ENCODE data around the gene ARMC6. TPM values are rescaled to one million over a fixed set of nuclear protein-coding genes. Genes with fewer than 3 reads are reported as not detected.

Gene ARMC6
- total RNA-seq, 3 donors from 2014 or later: 20.3 to 29.5 (median 27.7) TPM

DNA sequence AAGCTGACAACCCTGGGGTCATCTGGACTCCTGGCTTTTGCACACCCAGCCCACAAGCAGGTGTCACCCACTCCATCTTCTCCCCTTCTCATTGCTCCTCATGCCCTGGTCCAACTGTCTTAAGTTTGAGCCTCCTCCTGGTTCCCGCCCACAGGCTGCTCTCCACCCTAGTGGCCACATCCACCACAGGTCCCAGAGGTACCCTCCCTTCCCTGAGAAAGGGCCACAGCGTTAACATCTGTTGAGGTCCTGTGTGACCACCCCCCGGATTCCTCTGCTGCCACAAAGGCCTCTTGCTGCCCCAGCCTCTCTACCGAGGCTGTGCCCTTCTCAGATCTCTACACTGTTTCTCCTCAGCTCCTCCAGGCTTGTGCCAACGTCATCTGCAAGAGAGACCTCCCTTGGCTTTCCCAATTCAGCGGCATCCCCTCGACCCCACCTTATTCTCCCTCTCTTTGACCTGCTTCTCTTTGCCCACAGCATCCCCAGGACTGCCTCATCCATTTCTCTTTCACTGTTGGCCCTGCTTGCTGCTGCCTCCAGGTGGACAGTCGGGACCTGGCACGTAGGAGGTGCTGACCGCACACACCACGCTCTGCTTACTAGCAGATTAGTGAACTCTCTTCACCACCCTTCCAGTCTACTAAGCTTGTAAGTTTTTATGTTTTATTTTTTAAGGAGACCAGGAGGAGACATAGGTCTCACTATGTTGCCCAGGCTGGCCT lies 33.3 kb upstream of the ARMC6 start:
- H3K4me3 ChIP-seq: no peak overlapping the region
- H3K27me3 ChIP-seq: no peaks in the 10 kb centered on the region
- no peaks in the 10 kb centered on the region for H3K4me1 ChIP-seq
- TF ChIP-seq POLR2A (IDR thresholded peaks at IDR 0.05): no peak
- TF ChIP-seq, protein P1, sequence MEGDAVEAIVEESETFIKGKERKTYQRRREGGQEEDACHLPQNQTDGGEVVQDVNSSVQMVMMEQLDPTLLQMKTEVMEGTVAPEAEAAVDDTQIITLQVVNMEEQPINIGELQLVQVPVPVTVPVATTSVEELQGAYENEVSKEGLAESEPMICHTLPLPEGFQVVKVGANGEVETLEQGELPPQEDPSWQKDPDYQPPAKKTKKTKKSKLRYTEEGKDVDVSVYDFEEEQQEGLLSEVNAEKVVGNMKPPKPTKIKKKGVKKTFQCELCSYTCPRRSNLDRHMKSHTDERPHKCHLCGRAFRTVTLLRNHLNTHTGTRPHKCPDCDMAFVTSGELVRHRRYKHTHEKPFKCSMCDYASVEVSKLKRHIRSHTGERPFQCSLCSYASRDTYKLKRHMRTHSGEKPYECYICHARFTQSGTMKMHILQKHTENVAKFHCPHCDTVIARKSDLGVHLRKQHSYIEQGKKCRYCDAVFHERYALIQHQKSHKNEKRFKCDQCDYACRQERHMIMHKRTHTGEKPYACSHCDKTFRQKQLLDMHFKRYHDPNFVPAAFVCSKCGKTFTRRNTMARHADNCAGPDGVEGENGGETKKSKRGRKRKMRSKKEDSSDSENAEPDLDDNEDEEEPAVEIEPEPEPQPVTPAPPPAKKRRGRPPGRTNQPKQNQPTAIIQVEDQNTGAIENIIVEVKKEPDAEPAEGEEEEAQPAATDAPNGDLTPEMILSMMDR (IDR thresholded peaks at IDR 0.05): peak in 1 of 3 donors; percentile 29
- no peaks in the 10 kb centered on the region for H3K9me3 ChIP-seq
- intact Hi-C loops (cut with DNase I; ENCODE audit: low total_unique reads): no loop called here
- no peaks in the 10 kb centered on the region for H3K36me3 ChIP-seq
- no peak overlapping the region for H3K27ac ChIP-seq
- no peak for DNase-seq (ENCODE audit: low spot score in 2 of 2)

DNA sequence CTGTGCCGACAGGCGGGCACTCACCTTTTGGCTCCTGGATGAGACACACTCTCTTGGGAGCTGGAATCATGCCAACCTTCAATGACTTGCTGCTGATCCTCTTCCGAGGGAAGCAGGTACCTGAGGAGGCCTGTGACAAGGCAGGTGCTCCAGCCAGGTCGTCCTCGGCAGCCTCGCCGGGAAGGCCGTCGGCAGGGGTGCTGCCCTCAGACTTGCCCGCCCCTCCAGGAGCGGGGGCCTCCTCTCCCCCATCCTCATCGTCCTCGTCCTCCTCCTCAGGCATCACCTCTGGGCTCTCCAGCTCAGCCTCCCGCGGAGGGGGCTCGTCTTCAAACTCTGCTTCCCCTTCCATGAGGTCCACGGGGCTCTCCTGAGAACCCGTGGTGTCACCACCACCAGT lies 29.3 kb upstream of the ARMC6 start:
- no peak for DNase-seq (ENCODE audit: low spot score in 2 of 2)
- H3K36me3 ChIP-seq: no peaks in the 10 kb centered on the region

DNA sequence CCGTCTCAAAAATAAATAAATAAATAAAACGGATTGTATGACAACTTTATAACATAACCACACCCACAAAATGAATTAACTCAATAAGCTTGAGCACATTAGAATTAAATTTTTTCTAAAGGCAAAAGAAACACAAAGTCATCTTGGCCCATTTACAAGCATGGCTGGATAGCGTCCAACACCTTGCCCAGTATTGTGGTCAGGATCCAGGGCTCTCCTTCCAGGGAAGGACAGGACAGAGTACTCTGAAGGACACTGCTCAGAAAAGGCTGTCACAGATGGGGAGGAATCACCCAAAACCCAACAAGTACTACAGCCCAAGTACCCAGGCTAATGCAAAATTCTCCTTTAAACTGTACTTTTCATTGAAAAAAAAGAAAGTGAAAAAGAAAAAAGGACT lies 27.2 kb upstream of the ARMC6 start:
- no peaks in the 10 kb centered on the region for H3K9me3 ChIP-seq
- DNase-seq (ENCODE audit: low spot score in 2 of 2): no peak
- H3K36me3 ChIP-seq: peaks cover 7% of the 10 kb centered on the region
- H3K27me3 ChIP-seq: no peaks in the 10 kb centered on the region
- H3K27ac ChIP-seq: no peak overlapping the region
- TF ChIP-seq POLR2A (IDR thresholded peaks at IDR 0.05) (no peak), POLR2AphosphoS5 (IDR thresholded peaks at IDR 0.05) (no peak)
- TF ChIP-seq, protein P1 (IDR thresholded peaks at IDR 0.05): no peak
- no peaks in the 10 kb centered on the region for H3K4me1 ChIP-seq
- no peak overlapping the region for H3K4me3 ChIP-seq
- intact Hi-C loops (cut with DNase I; ENCODE audit: low total_unique reads): no loop called here

More for the DNA sequence above, 29.3 kb upstream of the ARMC6 start:
- H3K27me3 ChIP-seq: no peaks in the 10 kb centered on the region
- H3K4me1 ChIP-seq: no peaks in the 10 kb centered on the region
- no peaks in the 10 kb centered on the region for H3K9me3 ChIP-seq
- no peak overlapping the region for H3K27ac ChIP-seq
- no peak overlapping the region for H3K4me3 ChIP-seq
- intact Hi-C loops (cut with DNase I; ENCODE audit: low total_unique reads): no loop called here
- TF ChIP-seq, protein P1 (IDR thresholded peaks at IDR 0.05): no peak
- TF ChIP-seq POLR2A (IDR thresholded peaks at IDR 0.05): no peak
- no peak for TF ChIP-seq POLR2AphosphoS5 (IDR thresholded peaks at IDR 0.05)

DNA sequence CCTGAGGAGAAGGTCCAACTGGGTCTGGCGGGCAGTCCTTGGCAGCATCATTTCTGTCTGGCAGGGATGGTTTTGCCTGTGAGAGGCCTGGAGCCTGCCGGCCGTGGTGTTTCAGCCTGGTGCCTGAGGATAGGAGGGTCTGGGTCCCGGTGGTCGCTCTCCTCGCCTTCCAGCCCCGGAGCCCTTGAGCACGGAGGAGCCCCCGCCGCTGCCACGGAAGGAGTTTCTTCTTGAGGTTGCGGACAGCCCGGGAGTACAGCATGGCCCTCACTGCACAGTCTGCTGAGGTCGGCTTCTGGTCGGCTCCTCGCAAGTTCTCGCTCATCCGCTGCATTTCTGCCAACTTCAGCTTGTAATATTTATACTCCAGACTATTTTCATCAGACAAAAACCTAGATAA lies 23.5 kb upstream of the ARMC6 start:
- intact Hi-C loops (cut with DNase I; ENCODE audit: low total_unique reads): no loop called here
- no peaks in the 10 kb centered on the region for H3K9me3 ChIP-seq
- DNase-seq (ENCODE audit: low spot score in 2 of 2): no peak
- no peak for TF ChIP-seq POLR2AphosphoS5 (IDR thresholded peaks at IDR 0.05)
- no peak for TF ChIP-seq POLR2A (IDR thresholded peaks at IDR 0.05)
- TF ChIP-seq, protein P1 (IDR thresholded peaks at IDR 0.05): no peak
- H3K27ac ChIP-seq: no peak overlapping the region
- H3K27me3 ChIP-seq: no peaks in the 10 kb centered on the region
- no peak overlapping the region for H3K4me3 ChIP-seq
- H3K4me1 ChIP-seq: no peaks in the 10 kb centered on the region
- H3K36me3 ChIP-seq: peaks cover 7% of the 10 kb centered on the region

DNA sequence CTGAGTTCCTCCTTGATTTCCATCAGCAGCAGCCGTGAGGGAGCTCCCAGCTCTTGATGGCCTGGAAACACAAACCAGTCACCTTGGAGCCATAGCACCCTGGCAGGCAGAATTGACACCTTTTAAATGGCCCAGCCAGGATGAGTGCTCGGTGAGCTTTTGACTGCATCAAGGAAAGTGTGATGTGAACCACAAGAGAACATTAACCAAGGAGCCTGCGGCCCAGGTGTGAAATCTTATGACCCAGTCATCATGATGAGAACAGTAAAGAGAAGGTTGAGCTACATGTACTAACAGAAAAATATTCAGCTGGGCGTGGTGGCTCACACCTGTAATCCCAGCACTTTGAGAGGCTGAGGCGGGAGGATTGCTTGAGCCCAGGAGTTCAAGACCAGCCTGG lies 22.9 kb upstream of the ARMC6 start:
- TF ChIP-seq POLR2A (IDR thresholded peaks at IDR 0.05): no peak
- TF ChIP-seq POLR2AphosphoS5 (IDR thresholded peaks at IDR 0.05): no peak
- TF ChIP-seq, protein P1 (IDR thresholded peaks at IDR 0.05): no peak
- Histone ChIP-seq H3K4me1 (no peaks in the 10 kb centered on the region), H3K27me3 (no peaks in the 10 kb centered on the region), H3K27ac (no peak overlapping the region), H3K9me3 (no peaks in the 10 kb centered on the region), H3K4me3 (no peak overlapping the region), H3K36me3 (peaks cover 7% of the 10 kb centered on the region)
- no peak for DNase-seq (ENCODE audit: low spot score in 2 of 2)
- intact Hi-C loops (cut with DNase I; ENCODE audit: low total_unique reads): no loop called here
